Stimulated activated CD8-positive, alpha-beta memory T cell treated with anti-CD3 and anti-CD28 coated beads, Interleukin-12 subunit alpha, Interleukin-12 subunit beta, amount 100 ng/mL, for 1 hour (primary cell): ENCODE results near the gene NPIPB6.

Experiments used
- DNase-seq: peaks from one replicate; pipeline ENCODE4 v3.0.0-alpha.2; 2020; ENCODE audit warnings: low read depth

Gene NPIPB6

DNA sequence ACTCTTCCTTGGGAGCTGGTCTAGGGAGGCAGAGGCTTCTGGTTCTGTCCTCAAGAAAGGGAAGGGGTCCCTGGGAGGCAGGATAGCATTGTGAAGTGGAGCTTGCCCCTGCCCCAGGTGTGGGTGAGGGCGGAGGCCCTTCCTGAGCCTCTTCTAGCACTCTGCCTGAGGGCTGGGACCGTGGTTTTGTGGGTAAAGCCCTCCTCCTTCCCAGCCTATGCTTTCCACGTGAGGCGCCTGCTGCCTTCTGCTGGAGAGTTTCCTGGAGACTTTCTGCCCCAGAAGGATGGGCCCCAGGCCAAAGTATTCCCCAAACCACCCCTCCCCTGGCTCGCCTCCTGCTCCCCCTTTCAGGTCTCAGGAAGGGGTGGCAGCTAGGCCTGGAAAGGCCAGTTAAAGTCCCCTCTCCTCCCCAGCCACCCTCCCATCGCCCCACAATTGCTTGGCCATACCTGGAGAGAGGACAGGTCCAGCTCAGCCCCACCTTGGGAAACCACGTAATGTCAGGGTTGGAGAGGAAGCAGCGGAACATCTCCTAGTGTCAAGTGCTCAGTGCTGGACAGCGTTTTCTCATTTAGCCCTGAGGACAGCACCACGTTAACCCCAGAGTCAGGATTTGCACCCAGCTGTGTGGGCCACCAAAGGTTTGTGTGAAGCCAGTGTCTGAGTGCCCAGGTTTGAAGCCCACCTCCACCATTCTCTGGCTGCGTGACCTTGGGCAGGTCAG is 65.4 kb downstream of the NPIPB6 start:
- no peak for DNase-seq

DNA sequence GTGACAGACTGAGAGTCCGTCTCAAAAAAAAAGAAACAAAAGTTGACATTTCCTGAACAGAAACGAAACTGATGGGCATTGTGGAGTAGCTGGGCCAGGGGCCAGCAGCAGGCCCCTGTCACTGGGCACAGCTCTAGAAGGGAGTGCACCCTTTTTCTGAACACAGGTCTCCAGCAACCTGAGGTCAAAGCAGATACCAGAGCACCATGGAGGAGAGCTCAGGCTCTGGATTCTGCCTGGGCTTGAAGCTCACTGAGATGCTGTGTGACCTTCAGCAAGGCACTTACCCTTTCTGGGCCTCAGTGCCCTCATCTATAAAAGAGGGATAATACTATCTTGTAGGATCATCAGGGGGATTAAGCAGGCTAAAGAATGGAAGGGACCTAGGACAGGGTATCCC is 66.0 kb downstream of the NPIPB6 start:
- DNase-seq = no peak

DNA sequence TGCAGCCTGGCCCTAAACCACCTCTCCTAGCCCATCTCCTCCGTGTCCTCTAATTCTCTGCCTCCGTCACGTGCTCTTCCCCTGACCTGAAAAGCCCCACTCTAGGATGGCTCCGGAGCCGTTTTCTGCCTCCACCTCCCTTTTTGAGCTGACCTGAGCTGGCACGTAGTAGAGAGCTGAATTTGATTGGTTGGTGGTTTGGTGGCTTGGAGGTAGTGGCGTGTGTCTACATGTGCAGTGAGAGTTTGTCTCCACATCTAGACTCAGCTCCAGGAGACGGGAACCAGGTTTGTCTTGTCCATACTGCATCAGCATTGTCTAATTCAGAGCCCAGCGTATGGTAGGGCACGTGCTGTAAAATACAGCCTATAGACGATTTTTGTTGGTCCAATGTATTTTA is 68.0 kb downstream of the NPIPB6 start:
- no peak for DNase-seq

DNA sequence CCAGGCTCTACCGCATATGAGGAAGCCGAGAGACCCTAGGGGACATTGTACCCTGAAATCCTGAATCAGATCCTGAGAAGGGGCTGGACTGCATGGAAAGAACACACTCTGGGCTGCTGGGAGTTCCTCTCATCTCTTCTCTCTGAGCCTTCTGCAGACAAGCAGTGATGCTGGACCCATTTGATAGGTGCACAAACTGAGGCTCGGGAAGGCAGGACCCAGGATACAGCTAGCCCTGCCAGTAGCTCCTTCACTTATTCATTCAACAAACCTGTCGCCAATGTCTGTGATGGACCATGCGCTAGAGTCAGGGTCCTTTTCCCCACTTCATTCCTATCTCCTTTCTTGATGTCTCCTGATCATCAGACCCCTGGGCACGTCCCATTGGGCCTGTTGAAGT is 69.1 kb downstream of the NPIPB6 start:
- DNase-seq = no peak

DNA sequence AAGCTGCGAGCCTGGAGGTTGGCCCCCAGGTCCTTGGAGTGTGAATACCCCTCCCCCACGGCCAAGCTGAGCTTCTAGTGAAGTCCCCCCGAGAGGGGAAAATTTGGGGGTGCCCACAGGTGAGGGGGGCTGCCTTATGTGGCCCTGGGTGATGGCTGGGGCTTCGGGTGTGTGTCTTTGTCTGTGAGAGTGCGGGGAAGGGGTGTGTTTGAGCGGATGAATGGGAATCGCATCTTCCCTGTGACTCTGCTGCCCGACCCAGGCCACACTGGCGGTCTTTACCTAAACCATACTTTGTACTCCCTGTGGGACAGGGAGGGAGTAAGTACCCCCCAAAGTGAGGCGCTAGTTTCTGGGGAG is 69.7 kb downstream of the NPIPB6 start:
- no peak for DNase-seq

DNA sequence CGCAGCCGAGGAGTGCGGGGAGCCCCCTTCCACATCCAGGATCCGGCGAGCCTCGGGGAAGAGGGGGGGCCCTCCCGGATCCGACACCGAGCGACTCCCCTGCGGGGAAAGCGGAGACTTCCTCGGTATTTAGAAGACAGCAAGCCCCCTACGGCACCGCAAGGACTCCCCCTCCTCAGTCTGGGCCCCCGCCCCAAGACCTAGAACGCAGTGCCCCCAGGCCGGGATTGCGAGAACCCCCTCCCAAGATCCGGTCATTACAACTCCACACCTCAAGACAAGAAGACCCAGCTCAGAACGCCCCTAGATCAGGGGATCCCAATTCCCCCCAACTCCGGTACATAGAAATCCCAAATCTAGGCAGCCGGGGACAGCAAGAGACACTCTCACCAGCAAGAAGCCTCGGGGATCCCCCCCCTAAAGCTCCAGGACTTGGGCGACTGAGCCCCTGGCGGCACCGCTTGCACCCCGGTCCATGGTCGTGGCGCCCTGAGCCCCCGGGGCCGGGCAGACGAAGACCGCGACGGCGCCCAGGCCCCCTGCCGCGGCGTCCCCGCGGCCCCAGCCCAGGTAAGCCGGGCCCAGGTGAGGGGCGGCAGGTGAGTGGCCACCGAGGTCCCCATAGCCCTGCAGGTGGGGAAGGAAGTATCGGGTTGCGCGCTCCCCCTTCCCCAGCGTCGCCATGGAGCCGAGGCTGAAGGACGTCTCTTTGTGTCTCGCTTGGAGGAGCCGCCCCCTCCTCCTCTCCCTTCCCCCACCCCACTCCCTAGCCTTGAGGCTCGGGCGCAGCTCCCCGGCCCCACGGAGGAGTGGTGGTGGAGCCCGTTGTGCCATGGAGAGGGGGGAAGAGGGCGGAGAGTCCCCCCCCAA is 70.3 kb downstream of the NPIPB6 start:
- DNase-seq = no peak
